Measurements from ENCODE around the gene PEAR1. TPM values are rescaled to one million over a fixed set of nuclear protein-coding genes. Genes with fewer than 3 reads are reported as not detected.
A peak's percentile ranks its signal among the peaks of the same experiment; 100 is the strongest.

Gene PEAR1
- total RNA-seq, 1 donor, result 12.7 TPM

GRCh38 chr1:156879876-156880275, 13.6 kb upstream of the PEAR1 start:
- no peak for DNase-seq (ENCODE audit: low read depth in 2 of 3, low spot score in 2 of 3)

GRCh38 chr1:156880473-156880872, 13.0 kb upstream of the PEAR1 start:
- DNase-seq (ENCODE audit: low read depth in 2 of 3, low spot score in 2 of 3), result no peak

- DNase-seq (ENCODE audit: low read depth in 2 of 3, low spot score in 2 of 3), result no peak
Measured at GRCh38 chr1:156881101-156881500, 12.4 kb upstream of the PEAR1 start.

- no peak for DNase-seq (ENCODE audit: low read depth in 2 of 3, low spot score in 2 of 3)
Measured at GRCh38 chr1:156881663-156882062, 11.9 kb upstream of the PEAR1 start.

GRCh38 chr1:156882543-156882942, 11.0 kb upstream of the PEAR1 start:
- no peak for DNase-seq (ENCODE audit: low read depth in 2 of 3, low spot score in 2 of 3)

GRCh38 chr1:156883919-156884318, 9.6 kb upstream of the PEAR1 start:
- no peak for DNase-seq (ENCODE audit: low read depth in 2 of 3, low spot score in 2 of 3)

GRCh38 chr1:156884560-156885184, 8.8 kb upstream of the PEAR1 start:
- no peak for DNase-seq (ENCODE audit: low read depth in 2 of 3, low spot score in 2 of 3)

GRCh38 chr1:156885314-156885713, 8.2 kb upstream of the PEAR1 start:
- no peak for DNase-seq (ENCODE audit: low read depth in 2 of 3, low spot score in 2 of 3)

GRCh38 chr1:156885880-156886355, 7.6 kb upstream of the PEAR1 start:
- no peak for DNase-seq (ENCODE audit: low read depth in 2 of 3, low spot score in 2 of 3)

GRCh38 chr1:156886583-156887281, 6.8 kb upstream of the PEAR1 start:
- DNase-seq (ENCODE audit: low read depth in 2 of 3, low spot score in 2 of 3), result no peak

GRCh38 chr1:156887317-156887716, 6.2 kb upstream of the PEAR1 start:
- no peak for DNase-seq (ENCODE audit: low read depth in 2 of 3, low spot score in 2 of 3)

GRCh38 chr1:156887734-156888133, 5.8 kb upstream of the PEAR1 start:
- DNase-seq (ENCODE audit: low read depth in 2 of 3, low spot score in 2 of 3), result no peak

- DNase-seq (ENCODE audit: low read depth in 2 of 3, low spot score in 2 of 3), result peak; percentile 33 to 72 (median 64)
Measured at GRCh38 chr1:156889802-156890580, 3.5 kb upstream of the PEAR1 start.

GRCh38 chr1:156892190-156893047, 1.1 kb upstream of the PEAR1 start:
- DNase-seq (ENCODE audit: low read depth in 2 of 3, low spot score in 2 of 3), result peak; percentile 65 to 92 (median 91)

GRCh38 chr1:156894001-156894400, 483 bp downstream of the PEAR1 start:
- no peak for DNase-seq (ENCODE audit: low read depth in 2 of 3, low spot score in 2 of 3)

GRCh38 chr1:156894711-156895454, 1.4 kb downstream of the PEAR1 start:
- peak in 2 of 3 donors; percentile 72 to 79 for DNase-seq (ENCODE audit: low read depth in 2 of 3, low spot score in 2 of 3)

- no peak for DNase-seq (ENCODE audit: low read depth in 2 of 3, low spot score in 2 of 3)
Measured at GRCh38 chr1:156895455-156895812, 1.9 kb downstream of the PEAR1 start.

GRCh38 chr1:156895927-156896326, 2.4 kb downstream of the PEAR1 start:
- DNase-seq (ENCODE audit: low read depth in 2 of 3, low spot score in 2 of 3), result no peak

- no peak for DNase-seq (ENCODE audit: low read depth in 2 of 3, low spot score in 2 of 3)
Measured at GRCh38 chr1:156896490-156897033, 3.0 kb downstream of the PEAR1 start.

Measured in hematopoietic multipotent progenitor cell (in vitro differentiated cells).